Fibroblast of lung (primary cell): ENCODE data around the gene MIER1. TPM values are rescaled to one million over a fixed set of nuclear protein-coding genes. Genes with fewer than 3 reads are reported as not detected.
A peak's percentile ranks its signal among the peaks of the same experiment; 100 is the strongest.

Experiments used
- DNase-seq, 2 donors: peaks; one replicate each; pipeline versions ENCODE4 v3.0.0 to v3.0.0-alpha.2; 2010; ENCODE audit warnings: low read depth in 2 of 2
- H2AFZ ChIP-seq: 2 replicates; pipeline ENCODE4 v1.5.1; 2012; ENCODE audit warnings: low read length, control low read depth, inconsistent platforms
- H3K27ac ChIP-seq: 2 replicates; pipeline ENCODE4 v1.5.1; 2011; ENCODE audit warnings: low read length, control low read depth; ENCODE audit not compliant: insufficient read depth
- H3K27me3 ChIP-seq: 2 replicates; pipeline ENCODE4 v1.5.1; 2011; ENCODE audit warnings: mild to moderate bottlenecking, low read length; ENCODE audit not compliant: control insufficient read depth, insufficient read depth
- H3K36me3 ChIP-seq: 2 replicates; pipeline ENCODE4 v1.5.1; 2011; ENCODE audit warnings: low read length; ENCODE audit not compliant: control insufficient read depth, insufficient read depth
- H3K4me1 ChIP-seq: 2 replicates; pipeline ENCODE4 v1.5.1; 2011; ENCODE audit warnings: low read length; ENCODE audit not compliant: control insufficient read depth, insufficient read depth; ENCODE audit errors: extremely low read depth
- H3K4me2 ChIP-seq: 2 replicates; pipeline ENCODE4 v1.5.1; 2011; ENCODE audit warnings: low read length, control low read depth; ENCODE audit not compliant: insufficient read depth; ENCODE audit errors: extremely low read depth
- H3K4me3 ChIP-seq, 4 experiments: fragments of 200-600 bp in 1 of 4; sonication (generic) in 1 of 4; replicated peaks in 1 of 4; 2 replicates each; pipeline ENCODE4 v1.5.1; 2011 to 2016; ENCODE audit warnings: low read length in 4 of 4, low read depth in 3 of 4, mild to moderate bottlenecking in 3 of 4, control low read depth in 2 of 4, inconsistent platforms in 1 of 4, mixed read lengths in 1 of 4; ENCODE audit not compliant: insufficient read depth in 1 of 4; ENCODE audit errors: control extremely low read depth in 1 of 4
- H3K79me2 ChIP-seq: 2 replicates; pipeline ENCODE4 v1.5.1; 2012; ENCODE audit warnings: mild to moderate bottlenecking, low read length, inconsistent platforms; ENCODE audit not compliant: control insufficient read depth, insufficient read depth
- H3K9ac ChIP-seq: 2 replicates; pipeline ENCODE4 v1.5.1; 2011; ENCODE audit warnings: mild to moderate bottlenecking, low read length, control low read depth; ENCODE audit not compliant: insufficient read depth
- H3K9me3 ChIP-seq: 2 replicates; pipeline ENCODE4 v1.5.1; 2012; ENCODE audit warnings: low read depth, low read length; ENCODE audit not compliant: control insufficient read depth, insufficient read depth
- H4K20me1 ChIP-seq: 2 replicates; pipeline ENCODE4 v1.5.1; 2011; ENCODE audit warnings: low read length; ENCODE audit not compliant: control insufficient read depth, insufficient read depth; ENCODE audit errors: extremely low read depth
- EZH2 ChIP-seq: IDR thresholded peaks from 2 replicates; pipeline ENCODE4 v1.5.1; 2012; ENCODE audit warnings: low read length, control low read depth, mild to moderate bottlenecking; ENCODE audit errors: missing control alignments
- polyA plus RNA-seq, 2 donors: library from polyadenylated mRNA; depleted of rRNA in 1 of 2; stranded (reverse) in 1 of 2; unstranded in 1 of 2; fragments of >200 nt; gene quantifications; 2 replicates each; pipeline ENCODE4 v1.2.1, GENCODE V29; 2011 to 2012; ENCODE audit warnings: missing spikeins in 1 of 2
- total RNA-seq: library from RNA; depleted of rRNA; stranded (reverse); fragments of >200 nt; gene quantifications from 2 replicates; pipeline ENCODE4 v1.2.1, GENCODE V29; 2014
- TF ChIP-seq, protein P1 (sequence below), 2 donors: IDR thresholded peaks in 1 of 2; conservative IDR thresholded peaks in 1 of 2; 1 replicate in 1 of 2; 2 replicates in 1 of 2; pipeline ENCODE4 v1.5.1; 2011 to 2012; ENCODE audit warnings: low read length in 2 of 2, control low read depth in 1 of 2, inconsistent platforms in 1 of 2, low read depth in 1 of 2, mild to moderate bottlenecking in 1 of 2

Gene MIER1
- total and polyA plus RNA-seq, 2 donors (not counting 1 experiment from before 2014, with no cell fraction given), result 31.3 to 35.5 TPM

DNA sequence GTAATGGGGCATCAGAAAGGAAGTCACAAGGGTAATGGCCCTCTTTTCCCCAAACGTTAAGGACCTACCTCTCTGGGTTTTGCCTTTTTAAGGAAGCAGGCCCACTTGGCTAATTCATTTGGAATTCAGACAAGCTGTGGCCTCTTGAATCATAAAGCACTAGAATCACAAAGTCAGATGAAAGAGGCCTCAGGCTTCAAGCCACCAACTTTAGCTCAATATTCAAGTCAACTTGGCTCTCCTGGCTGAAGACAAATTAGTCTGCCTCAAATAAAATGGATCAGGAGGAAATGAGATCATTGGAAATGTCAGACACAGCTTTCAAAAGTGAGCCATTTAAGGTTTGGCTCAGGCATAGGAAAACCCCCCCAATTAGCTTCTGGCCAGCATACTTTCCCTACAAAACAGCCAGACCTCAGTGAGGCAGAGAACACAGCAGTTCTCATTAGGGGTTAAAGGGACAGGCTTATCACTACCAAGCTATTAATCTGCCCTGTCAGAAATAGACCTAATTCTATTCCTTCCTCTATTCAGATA lies 94.9 kb downstream of the MIER1 start:
- TF ChIP-seq EZH2, result no peak
- TF ChIP-seq, protein P1, sequence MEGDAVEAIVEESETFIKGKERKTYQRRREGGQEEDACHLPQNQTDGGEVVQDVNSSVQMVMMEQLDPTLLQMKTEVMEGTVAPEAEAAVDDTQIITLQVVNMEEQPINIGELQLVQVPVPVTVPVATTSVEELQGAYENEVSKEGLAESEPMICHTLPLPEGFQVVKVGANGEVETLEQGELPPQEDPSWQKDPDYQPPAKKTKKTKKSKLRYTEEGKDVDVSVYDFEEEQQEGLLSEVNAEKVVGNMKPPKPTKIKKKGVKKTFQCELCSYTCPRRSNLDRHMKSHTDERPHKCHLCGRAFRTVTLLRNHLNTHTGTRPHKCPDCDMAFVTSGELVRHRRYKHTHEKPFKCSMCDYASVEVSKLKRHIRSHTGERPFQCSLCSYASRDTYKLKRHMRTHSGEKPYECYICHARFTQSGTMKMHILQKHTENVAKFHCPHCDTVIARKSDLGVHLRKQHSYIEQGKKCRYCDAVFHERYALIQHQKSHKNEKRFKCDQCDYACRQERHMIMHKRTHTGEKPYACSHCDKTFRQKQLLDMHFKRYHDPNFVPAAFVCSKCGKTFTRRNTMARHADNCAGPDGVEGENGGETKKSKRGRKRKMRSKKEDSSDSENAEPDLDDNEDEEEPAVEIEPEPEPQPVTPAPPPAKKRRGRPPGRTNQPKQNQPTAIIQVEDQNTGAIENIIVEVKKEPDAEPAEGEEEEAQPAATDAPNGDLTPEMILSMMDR (conservative IDR thresholded peaks at IDR 0.05 in 1 of 2, IDR thresholded peaks at IDR 0.05 in 1 of 2; ENCODE audit: low read depth in 1 of 2, low read length in 2 of 2), result no peak
- H3K4me3 ChIP-seq, result no peak overlapping the region
- no peaks in the 10 kb centered on the region for H3K36me3 ChIP-seq
- H3K9me3 ChIP-seq, result no peaks in the 10 kb centered on the region
- H2AFZ ChIP-seq, result no peak overlapping the region
- H3K79me2 ChIP-seq, result no peaks in the 10 kb centered on the region
- H3K9ac ChIP-seq, result no peak overlapping the region
- peak overlapping the region; percentile 47 for H3K27ac ChIP-seq
- peak; percentile 45 to 99 for DNase-seq
- H3K27me3 ChIP-seq, result no peaks in the 10 kb centered on the region
- H4K20me1 ChIP-seq, result no peaks in the 10 kb centered on the region
- peaks cover 10% of the 10 kb centered on the region for H3K4me1 ChIP-seq
- peak overlapping the region; percentile 48 for H3K4me2 ChIP-seq

DNA sequence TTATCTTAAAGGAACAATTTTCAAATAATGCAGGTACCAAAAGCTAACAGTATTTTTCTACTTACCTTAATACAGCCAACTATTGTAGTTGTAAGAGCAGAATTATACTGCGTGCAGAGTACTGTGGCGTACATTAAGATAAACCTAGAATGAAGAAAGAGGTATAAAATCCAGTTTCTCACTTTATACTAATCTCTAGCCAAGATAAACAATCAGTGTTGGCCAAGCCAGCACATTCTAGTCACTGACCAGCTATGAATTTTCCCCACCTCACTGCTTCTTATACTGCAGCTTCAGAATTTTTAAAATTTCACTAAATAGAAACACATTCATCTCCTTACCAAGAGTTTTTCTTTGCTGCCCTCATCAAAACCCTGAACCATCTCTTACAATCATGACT lies 95.5 kb downstream of the MIER1 start:
- Histone ChIP-seq H3K27ac (peak overlapping the region; percentile 47), H3K9me3 (no peaks in the 10 kb centered on the region), H3K4me1 (peaks cover 10% of the 10 kb centered on the region), H3K27me3 (no peaks in the 10 kb centered on the region), H3K9ac (no peak overlapping the region), H3K36me3 (no peaks in the 10 kb centered on the region), H2AFZ (no peak overlapping the region), H3K4me3 (no peak overlapping the region), H3K79me2 (no peaks in the 10 kb centered on the region), H3K4me2 (peak overlapping the region; percentile 48), H4K20me1 (no peaks in the 10 kb centered on the region)
- TF ChIP-seq EZH2, result no peak
- TF ChIP-seq, protein P1 (conservative IDR thresholded peaks at IDR 0.05 in 1 of 2, IDR thresholded peaks at IDR 0.05 in 1 of 2; ENCODE audit: low read depth in 1 of 2, low read length in 2 of 2), result no peak
- peak; percentile 72 to 90 for DNase-seq

DNA sequence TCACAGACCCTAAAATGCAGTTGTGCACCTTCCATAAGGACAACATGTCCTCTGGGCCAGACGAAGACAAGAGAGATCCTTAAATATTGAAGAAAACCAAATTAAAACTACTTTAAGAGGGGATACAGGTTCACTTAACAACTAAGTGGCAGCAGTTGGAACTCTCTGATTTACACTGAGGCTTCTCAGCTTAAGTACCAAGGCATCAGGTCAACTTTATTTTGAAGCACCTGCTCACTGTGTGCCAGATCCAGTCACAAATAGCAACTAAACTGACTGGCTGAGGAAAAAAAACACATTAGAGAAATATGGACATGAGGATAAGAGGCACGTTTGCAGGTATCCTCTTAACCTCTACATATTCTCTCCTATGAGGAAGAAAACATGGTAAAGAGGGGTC lies 96.0 kb downstream of the MIER1 start:
- H3K79me2 ChIP-seq, result no peaks in the 10 kb centered on the region
- no peaks in the 10 kb centered on the region for H3K27me3 ChIP-seq
- no peaks in the 10 kb centered on the region for H3K9me3 ChIP-seq
- no peaks in the 10 kb centered on the region for H3K36me3 ChIP-seq
- no peak overlapping the region for H3K4me2 ChIP-seq
- no peaks in the 10 kb centered on the region for H4K20me1 ChIP-seq
- H3K27ac ChIP-seq, result no peak overlapping the region
- no peak for TF ChIP-seq EZH2
- TF ChIP-seq, protein P1 (conservative IDR thresholded peaks at IDR 0.05 in 1 of 2, IDR thresholded peaks at IDR 0.05 in 1 of 2; ENCODE audit: low read depth in 1 of 2, low read length in 2 of 2), result no peak
- H3K9ac ChIP-seq, result no peak overlapping the region
- H2AFZ ChIP-seq, result no peak overlapping the region
- DNase-seq, result no peak
- no peak overlapping the region for H3K4me3 ChIP-seq
- peaks cover 10% of the 10 kb centered on the region for H3K4me1 ChIP-seq
